SK-N-SH (cell line): Measurements from ENCODE around the gene PARD3. TPM values are rescaled to one million over a fixed set of nuclear protein-coding genes. Genes with fewer than 3 reads are reported as not detected.
A peak's percentile ranks its signal among the peaks of the same experiment; 100 is the strongest.

ENCODE experiments used
- CTCF ChIA-PET: fragments of 300-600, 350-600 bp; formaldehyde crosslinking; extraction: SDS; loops from one replicate; lab custom pipeline; 2021; lab: Yijun Ruan, JAX
- POLR2A ChIA-PET: fragments of 350-600 bp; sonication (Branson Sonifier 250); formaldehyde crosslinking; extraction: SDS; loops from one replicate; lab custom pipeline; 2020; ENCODE audit warnings: antibody characterized with exemption, inconsistent platforms; lab: Yijun Ruan, JAX
- DNase-seq: peaks from one replicate; pipeline ENCODE4 v3.0.0; 2012
- H2AFZ ChIP-seq: fragments of 200-600 bp; sonication (generic); 2 replicates; pipeline ENCODE4 v1.8.1; 2016; ENCODE audit warnings: antibody characterized with exemption, mild to moderate bottlenecking, low read depth
- H3F3A ChIP-seq: fragments of 200-600 bp; sonication (generic); replicated peaks from 2 replicates; pipeline ENCODE3; 2016; ENCODE audit warnings: antibody characterized with exemption, mild to moderate bottlenecking; ENCODE audit not compliant: insufficient read depth
- H3K27ac ChIP-seq, 2 experiments: fragments of 200-500 bp in 1 of 2; fragments of 200-600 bp in 1 of 2; sonication (Bioruptor generic) in 1 of 2; sonication (generic), shearing (Covaris generic) in 1 of 2; 2 replicates each; pipeline versions ENCODE4 v1.5.1 to v1.6.1; 2014 to 2016; ENCODE audit warnings: low read depth in 2 of 2, inconsistent platforms in 1 of 2, low read length in 1 of 2, mild to moderate bottlenecking in 1 of 2, mixed read lengths in 1 of 2
- H3K27me3 ChIP-seq: fragments of 200-600 bp; sonication (generic), shearing (Covaris generic); 2 replicates; pipeline ENCODE4 v1.6.1; 2016; ENCODE audit warnings: mixed run types; ENCODE audit not compliant: insufficient read depth
- H3K36me3 ChIP-seq, 2 experiments: fragments of 200-500 bp in 1 of 2; fragments of 200-600 bp in 1 of 2; sonication (Bioruptor generic) in 1 of 2; sonication (generic) in 1 of 2; replicated peaks in 1 of 2; 2 replicates each; pipeline versions ENCODE3 to v1.5.1; 2014 to 2016; ENCODE audit warnings: low read length in 1 of 2, mild to moderate bottlenecking in 1 of 2; ENCODE audit not compliant: insufficient read depth in 2 of 2, control insufficient read depth in 1 of 2
- H3K4me1 ChIP-seq, 2 experiments: fragments of 200-500 bp in 1 of 2; fragments of 200-600 bp in 1 of 2; sonication (Bioruptor generic) in 1 of 2; sonication (generic), shearing (Covaris generic) in 1 of 2; 2 replicates each; pipeline versions ENCODE4 v1.5.1 to v1.6.1; 2014 to 2016; ENCODE audit warnings: low read depth in 1 of 2, low read length in 1 of 2, mixed run types in 1 of 2; ENCODE audit not compliant: insufficient read depth in 2 of 2, control insufficient read depth in 1 of 2
- H3K4me2 ChIP-seq: fragments of 200-600 bp; sonication (generic), shearing (Covaris generic); 2 replicates; pipeline ENCODE4 v1.6.1; 2017; ENCODE audit warnings: mixed run types
- H3K4me3 ChIP-seq, 2 experiments: fragments of 200-500 bp in 1 of 2; fragments of 200-600 bp in 1 of 2; sonication (Bioruptor generic) in 1 of 2; sonication (generic), shearing (Covaris generic) in 1 of 2; 2 replicates each; pipeline versions ENCODE4 v1.5.1 to v1.8.1; 2014 to 2016; ENCODE audit warnings: low read depth in 2 of 2, inconsistent platforms in 1 of 2, low read length in 1 of 2, mild to moderate bottlenecking in 1 of 2, mixed read lengths in 1 of 2, moderate library complexity in 1 of 2
- H3K79me2 ChIP-seq: fragments of 200-600 bp; sonication (generic); 2 replicates; pipeline ENCODE4 v1.8.1; 2017; ENCODE audit warnings: mild to moderate bottlenecking; ENCODE audit not compliant: insufficient read depth
- H3K9ac ChIP-seq: fragments of 200-600 bp; sonication (generic); 2 replicates; pipeline ENCODE4 v1.6.1; 2017; ENCODE audit warnings: mixed run types
- H3K9me2 ChIP-seq: fragments of 200-600 bp; sonication (generic); 2 replicates; pipeline ENCODE4 v1.6.1; 2017; ENCODE audit warnings: mixed run types
- H3K9me3 ChIP-seq: fragments of 200-600 bp; sonication (generic); 2 replicates; pipeline ENCODE4 v1.6.1; 2017; ENCODE audit warnings: mixed run types, mild to moderate bottlenecking, moderate library complexity
- H4K20me1 ChIP-seq: fragments of 200-600 bp; sonication (generic); 2 replicates; pipeline ENCODE4 v1.6.1; 2017; ENCODE audit warnings: mild to moderate bottlenecking, mixed run types; ENCODE audit not compliant: insufficient read depth
- EP300 ChIP-seq, 2 experiments: IDR thresholded peaks; 2 replicates each; pipeline versions ENCODE4 v1.4.0 to v1.6.1; 2012; ENCODE audit warnings: borderline replicate concordance in 1 of 2, low read depth in 1 of 2, low read length in 1 of 2
- EZH2phosphoT487 ChIP-seq: fragments of 200-600 bp; sonication (generic); IDR thresholded peaks from 2 replicates; pipeline ENCODE4 v1.6.1; 2017; ENCODE audit warnings: low read depth, mixed run types, mild to moderate bottlenecking, antibody characterized with exemption, moderate library complexity, borderline replicate concordance
- FOSL2 ChIP-seq: IDR thresholded peaks from 2 replicates; pipeline ENCODE4 v1.4.0; 2012; ENCODE audit warnings: low read depth, mild to moderate bottlenecking, moderate library complexity, borderline replicate concordance
- GABPA ChIP-seq: IDR thresholded peaks from 2 replicates; pipeline ENCODE4 v1.4.0; 2012; ENCODE audit warnings: low read depth, mild to moderate bottlenecking
- JUND ChIP-seq: IDR thresholded peaks from 2 replicates; pipeline ENCODE4 v1.4.0; 2012
- MEF2A ChIP-seq: IDR thresholded peaks from 2 replicates; pipeline ENCODE4 v1.4.0; 2012; ENCODE audit warnings: low read depth, borderline replicate concordance
- MXI1 ChIP-seq: IDR thresholded peaks from 2 replicates; pipeline ENCODE4 v1.6.1; 2012; ENCODE audit warnings: mild to moderate bottlenecking, low read depth, low read length, improper control_type of control experiment
- NFIC ChIP-seq: IDR thresholded peaks from 2 replicates; pipeline ENCODE4 v1.4.0; 2012; ENCODE audit warnings: borderline replicate concordance
- NRF1 ChIP-seq: IDR thresholded peaks from 2 replicates; pipeline ENCODE4 v1.6.1; 2012; ENCODE audit warnings: low read depth, mild to moderate bottlenecking, low read length
- RAD21 ChIP-seq: IDR thresholded peaks from 2 replicates; pipeline ENCODE4 v1.6.1; 2012; ENCODE audit warnings: mild to moderate bottlenecking, low read length
- SIN3A ChIP-seq: IDR thresholded peaks from 2 replicates; pipeline ENCODE4 v1.6.1; 2012; ENCODE audit warnings: low read depth, mild to moderate bottlenecking, low read length, moderate library complexity, borderline replicate concordance
- TCF12 ChIP-seq: IDR thresholded peaks from 2 replicates; pipeline ENCODE4 v1.4.0; 2012
- YY1 ChIP-seq: IDR thresholded peaks from 2 replicates; pipeline ENCODE4 v1.4.0; 2012; ENCODE audit warnings: low read depth, mild to moderate bottlenecking
- whole genome bisulfite sequencing: methylation state at CpG from one replicate; pipeline ENCODE4 v1.1.6; 2017; ENCODE audit warnings: low lambda C conversion rate; 5-methylcytosine and 5-hydroxymethylcytosine counted together
- polyA plus RNA-seq, 3 experiments: library from polyadenylated mRNA; depleted of rRNA; stranded (reverse); fragments of >200 nt; gene quantifications; 2 replicates each; pipeline ENCODE4 v1.2.3, GENCODE V29; 2012
- TF ChIP-seq, protein P1 (sequence below): fragments of 150-350 bp; IDR thresholded peaks from 2 replicates; pipeline ENCODE4 v1.6.1; 2017; ENCODE audit warnings: antibody characterized with exemption, low read length, low read depth, borderline replicate concordance
- TF ChIP-seq, protein P2 (sequence below): IDR thresholded peaks from 2 replicates; pipeline ENCODE4 v1.6.1; 2012; ENCODE audit warnings: mild to moderate bottlenecking, low read depth, low read length, moderate library complexity

The PARD3 gene
- polyA plus RNA-seq, 1 of the 3 experiments (the other 2 are of a cell fraction) = 29.4 TPM

DNA sequence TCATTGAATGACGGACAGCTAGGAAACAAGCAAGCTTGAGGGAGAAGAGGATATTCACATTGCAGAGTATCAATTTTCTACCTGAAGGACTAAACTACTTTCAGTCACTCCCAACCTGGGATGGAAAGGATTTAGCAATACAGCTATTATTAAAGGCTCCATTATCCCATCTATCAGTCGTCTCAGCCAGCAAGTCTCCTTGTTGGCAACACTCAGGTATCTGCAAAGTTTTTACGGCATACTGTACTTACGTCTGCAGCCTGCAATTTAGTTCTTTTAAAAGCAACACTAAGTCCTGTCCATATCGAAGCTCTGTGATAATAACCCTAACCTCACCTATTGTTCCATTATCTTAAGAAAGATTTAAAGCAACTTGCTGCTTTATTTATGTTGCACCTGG, 689.4 kb downstream of the PARD3 start:
- no peak overlapping the region for H3K27ac ChIP-seq
- H3K4me2 ChIP-seq = no peak overlapping the region
- peaks cover 4% of the 10 kb centered on the region for H3F3A ChIP-seq
- H3K4me3 ChIP-seq = no peak overlapping the region
- H4K20me1 ChIP-seq = no peaks in the 10 kb centered on the region
- no peak overlapping the region for H2AFZ ChIP-seq
- H3K4me1 ChIP-seq = peaks cover 5 to 11% of the 10 kb centered on the region in 2 experiments; a peak in 3 of 4 replicates
- H3K9me3 ChIP-seq = no peaks in the 10 kb centered on the region
- H3K36me3 ChIP-seq = no peaks in the 10 kb centered on the region
- WGBS = 80% methylated on average over 5 of the region's 5 CpGs
- POLR2A ChIA-PET = no interaction called here
- H3K9ac ChIP-seq = no peak overlapping the region
- no peaks in the 10 kb centered on the region for H3K27me3 ChIP-seq
- TF ChIP-seq EZH2phosphoT487 = no peak
- no peak for TF ChIP-seq RAD21
- TF ChIP-seq JUND = no peak
- TF ChIP-seq GABPA = no peak
- TF ChIP-seq YY1 = no peak
- TF ChIP-seq, protein P1, sequence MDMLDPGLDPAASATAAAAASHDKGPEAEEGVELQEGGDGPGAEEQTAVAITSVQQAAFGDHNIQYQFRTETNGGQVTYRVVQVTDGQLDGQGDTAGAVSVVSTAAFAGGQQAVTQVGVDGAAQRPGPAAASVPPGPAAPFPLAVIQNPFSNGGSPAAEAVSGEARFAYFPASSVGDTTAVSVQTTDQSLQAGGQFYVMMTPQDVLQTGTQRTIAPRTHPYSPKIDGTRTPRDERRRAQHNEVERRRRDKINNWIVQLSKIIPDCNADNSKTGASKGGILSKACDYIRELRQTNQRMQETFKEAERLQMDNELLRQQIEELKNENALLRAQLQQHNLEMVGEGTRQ = no peak
- TF ChIP-seq NRF1 = no peak
- TF ChIP-seq EP300 (IDR thresholded peaks at IDR 0.05; ENCODE audit: borderline replicate concordance in 1 of 2, low read depth in 1 of 2, low read length in 1 of 2) = no peak
- TF ChIP-seq MXI1 = no peak
- TF ChIP-seq MEF2A = no peak
- H3K9me2 ChIP-seq = no peaks in the 10 kb centered on the region
- CTCF ChIA-PET = no interaction called here
- no peaks in the 10 kb centered on the region for H3K79me2 ChIP-seq
- no peak for DNase-seq

DNA sequence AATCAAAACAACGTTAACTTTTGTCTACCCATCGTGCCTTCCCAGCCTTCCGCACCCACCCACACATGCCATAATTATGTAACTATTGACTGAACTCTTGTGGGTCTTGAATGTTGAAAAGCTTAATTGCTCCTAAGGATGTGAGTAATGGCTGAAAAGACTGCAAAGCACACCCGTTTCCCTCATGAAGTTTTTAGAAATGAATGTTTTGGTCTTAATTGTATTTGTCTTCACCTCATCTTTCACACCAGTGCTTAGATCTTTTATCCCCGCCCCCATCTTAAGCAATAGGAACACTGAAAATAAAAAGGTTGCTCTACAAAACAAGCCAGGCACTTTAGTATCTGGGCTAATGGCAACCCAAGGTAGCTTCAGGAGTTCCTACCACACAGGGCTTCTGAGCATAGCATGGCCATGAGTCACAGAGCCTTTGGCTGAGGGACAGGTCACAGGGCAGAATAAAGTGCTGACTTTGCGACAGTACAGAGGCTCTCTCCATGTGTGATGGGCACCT, 690.5 kb downstream of the PARD3 start:
- Histone ChIP-seq H3K27me3 (no peaks in the 10 kb centered on the region), H3K36me3 (no peaks in the 10 kb centered on the region), H3K27ac (no peak overlapping the region), H3K9me2 (no peaks in the 10 kb centered on the region), H3K4me3 (no peak overlapping the region), H3K9ac (no peak overlapping the region), H3K4me2 (no peak overlapping the region), H3K79me2 (no peaks in the 10 kb centered on the region), H4K20me1 (no peaks in the 10 kb centered on the region), H3K9me3 (no peaks in the 10 kb centered on the region), H3K4me1 (peaks cover 5 to 11% of the 10 kb centered on the region in 2 experiments; a peak in 3 of 4 replicates), H2AFZ (no peak overlapping the region), H3F3A (peaks cover 4% of the 10 kb centered on the region)
- DNase-seq = no peak
- 88% methylated on average over 6 of the region's 6 CpGs for WGBS
- POLR2A ChIA-PET = no interaction called here
- TF ChIP-seq, protein P2, sequence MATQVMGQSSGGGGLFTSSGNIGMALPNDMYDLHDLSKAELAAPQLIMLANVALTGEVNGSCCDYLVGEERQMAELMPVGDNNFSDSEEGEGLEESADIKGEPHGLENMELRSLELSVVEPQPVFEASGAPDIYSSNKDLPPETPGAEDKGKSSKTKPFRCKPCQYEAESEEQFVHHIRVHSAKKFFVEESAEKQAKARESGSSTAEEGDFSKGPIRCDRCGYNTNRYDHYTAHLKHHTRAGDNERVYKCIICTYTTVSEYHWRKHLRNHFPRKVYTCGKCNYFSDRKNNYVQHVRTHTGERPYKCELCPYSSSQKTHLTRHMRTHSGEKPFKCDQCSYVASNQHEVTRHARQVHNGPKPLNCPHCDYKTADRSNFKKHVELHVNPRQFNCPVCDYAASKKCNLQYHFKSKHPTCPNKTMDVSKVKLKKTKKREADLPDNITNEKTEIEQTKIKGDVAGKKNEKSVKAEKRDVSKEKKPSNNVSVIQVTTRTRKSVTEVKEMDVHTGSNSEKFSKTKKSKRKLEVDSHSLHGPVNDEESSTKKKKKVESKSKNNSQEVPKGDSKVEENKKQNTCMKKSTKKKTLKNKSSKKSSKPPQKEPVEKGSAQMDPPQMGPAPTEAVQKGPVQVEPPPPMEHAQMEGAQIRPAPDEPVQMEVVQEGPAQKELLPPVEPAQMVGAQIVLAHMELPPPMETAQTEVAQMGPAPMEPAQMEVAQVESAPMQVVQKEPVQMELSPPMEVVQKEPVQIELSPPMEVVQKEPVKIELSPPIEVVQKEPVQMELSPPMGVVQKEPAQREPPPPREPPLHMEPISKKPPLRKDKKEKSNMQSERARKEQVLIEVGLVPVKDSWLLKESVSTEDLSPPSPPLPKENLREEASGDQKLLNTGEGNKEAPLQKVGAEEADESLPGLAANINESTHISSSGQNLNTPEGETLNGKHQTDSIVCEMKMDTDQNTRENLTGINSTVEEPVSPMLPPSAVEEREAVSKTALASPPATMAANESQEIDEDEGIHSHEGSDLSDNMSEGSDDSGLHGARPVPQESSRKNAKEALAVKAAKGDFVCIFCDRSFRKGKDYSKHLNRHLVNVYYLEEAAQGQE = no peak
- TF ChIP-seq NFIC = peak; percentile 33
- TF ChIP-seq MEF2A = no peak
- TF ChIP-seq JUND = peak; percentile 58
- peak; percentile 56 for TF ChIP-seq TCF12
- TF ChIP-seq FOSL2 = peak; percentile 39; the same call in 1 of the 2 replicates
- no peak for TF ChIP-seq SIN3A
- CTCF ChIA-PET = no interaction called here
